ACC112 (cell line): ENCODE measurements around the gene COL11A1.
"Not testable (repeated sequence)": the region's sequence is repeated elsewhere in the genome, so short reads cannot be mapped to it uniquely, and the experiment has no call there.

ENCODE experiments used
- H2AFZ ChIP-seq: fragments of 200-600 bp; sonication (generic); one replicate; pipeline ENCODE4 v1.6.0; 2017; ENCODE audit warnings: antibody characterized with exemption, low read length; ENCODE audit not compliant: unreplicated experiment
- H3K27ac ChIP-seq: fragments of 200-600 bp; sonication (generic); 2 replicates; pipeline ENCODE4 v1.5.1; 2014; ENCODE audit warnings: low read depth, mild to moderate bottlenecking, antibody characterized with exemption, low read length, moderate library complexity
- H3K27me3 ChIP-seq: fragments of 200-600 bp; sonication (generic); 2 replicates; pipeline ENCODE4 v1.6.1; 2014; ENCODE audit warnings: mild to moderate bottlenecking, antibody characterized with exemption, low read length, moderate library complexity, mixed read lengths; ENCODE audit not compliant: insufficient read depth
- H3K36me3 ChIP-seq: fragments of 200-600 bp; sonication (generic); 2 replicates; pipeline ENCODE4 v1.6.1; 2016; ENCODE audit warnings: mild to moderate bottlenecking, antibody characterized with exemption, low read length, moderate library complexity, mixed read lengths; ENCODE audit not compliant: insufficient read depth
- H3K4me1 ChIP-seq: fragments of 200-600 bp; sonication (generic); one replicate; pipeline ENCODE4 v1.6.1; 2016; ENCODE audit warnings: low read length, mixed read lengths; ENCODE audit not compliant: insufficient read depth, unreplicated experiment, control insufficient read depth
- H3K4me3 ChIP-seq: fragments of 200-600 bp; sonication (generic); 2 replicates; pipeline ENCODE4 v1.5.1; 2014; ENCODE audit warnings: mild to moderate bottlenecking, low read depth, low read length
- H3K79me2 ChIP-seq: fragments of 200-600 bp; sonication (generic); one replicate; pipeline ENCODE4 v1.6.0; 2016; ENCODE audit warnings: low read length; ENCODE audit not compliant: control insufficient read depth, unreplicated experiment, insufficient read depth

The COL11A1 gene

GRCh38 chr1:102840741-102841140 is 267.6 kb downstream of the COL11A1 start:
- H3K4me1 ChIP-seq = no peaks in the 10 kb centered on the region
- H3K36me3 ChIP-seq = no peaks in the 10 kb centered on the region
- no peak overlapping the region for H3K4me3 ChIP-seq
- H3K27me3 ChIP-seq = no peaks in the 10 kb centered on the region
- H3K27ac ChIP-seq = no peak overlapping the region
- H2AFZ ChIP-seq = no peak overlapping the region
- no peaks in the 10 kb centered on the region for H3K79me2 ChIP-seq

GRCh38 chr1:102838016-102838415 is 270.3 kb downstream of the COL11A1 start:
- Histone ChIP-seq H3K4me3 (no peak overlapping the region), H3K27ac (no peak overlapping the region), H2AFZ (no peak overlapping the region), H3K4me1 (no peaks in the 10 kb centered on the region), H3K27me3 (no peaks in the 10 kb centered on the region), H3K79me2 (no peaks in the 10 kb centered on the region), H3K36me3 (no peaks in the 10 kb centered on the region)

GRCh38 chr1:102837551-102837950 is 270.8 kb downstream of the COL11A1 start:
- H2AFZ ChIP-seq = no peak overlapping the region
- no peak overlapping the region for H3K27ac ChIP-seq
- no peaks in the 10 kb centered on the region for H3K79me2 ChIP-seq
- no peaks in the 10 kb centered on the region for H3K36me3 ChIP-seq
- H3K4me3 ChIP-seq = no peak overlapping the region
- no peaks in the 10 kb centered on the region for H3K27me3 ChIP-seq
- H3K4me1 ChIP-seq = no peaks in the 10 kb centered on the region

GRCh38 chr1:102836991-102837390 is 271.3 kb downstream of the COL11A1 start:
- H3K27me3 ChIP-seq = no peaks in the 10 kb centered on the region
- no peaks in the 10 kb centered on the region for H3K36me3 ChIP-seq
- no peaks in the 10 kb centered on the region for H3K4me1 ChIP-seq
- H2AFZ ChIP-seq = no peak overlapping the region
- H3K27ac ChIP-seq = no peak overlapping the region
- no peak overlapping the region for H3K4me3 ChIP-seq
- H3K79me2 ChIP-seq = no peaks in the 10 kb centered on the region

- H3K79me2 ChIP-seq = no peaks in the 10 kb centered on the region
- H3K36me3 ChIP-seq = no peaks in the 10 kb centered on the region
- H3K27me3 ChIP-seq = no peaks in the 10 kb centered on the region
- H2AFZ ChIP-seq = no peak overlapping the region
- no peaks in the 10 kb centered on the region for H3K4me1 ChIP-seq
- H3K4me3 ChIP-seq = no peak overlapping the region
- peak overlapping the region; percentile 10; the same call in 1 of the 2 replicates for H3K27ac ChIP-seq
Observed at GRCh38 chr1:102834688-102835320, 273.5 kb downstream of the COL11A1 start.

- H3K27ac ChIP-seq = no peak overlapping the region
- H3K4me3 ChIP-seq = no peak overlapping the region
- H3K4me1 ChIP-seq = no peaks in the 10 kb centered on the region
- no peaks in the 10 kb centered on the region for H3K27me3 ChIP-seq
- no peaks in the 10 kb centered on the region for H3K79me2 ChIP-seq
- no peak overlapping the region for H2AFZ ChIP-seq
- H3K36me3 ChIP-seq = no peaks in the 10 kb centered on the region
Observed at GRCh38 chr1:102833151-102833550, 275.2 kb downstream of the COL11A1 start.

GRCh38 chr1:102826706-102827105 is 281.6 kb downstream of the COL11A1 start:
- H3K27me3 ChIP-seq, H3K36me3 ChIP-seq, H3K27ac ChIP-seq, H3K4me1 ChIP-seq, H3K79me2 ChIP-seq, H2AFZ ChIP-seq, H3K4me3 ChIP-seq: not testable (repeated sequence)
